B cell (primary cell): ENCODE measurements around the gene NPIPB8.

Source experiments
- CTCF ChIP-seq: fragments of 200-600 bp; IDR thresholded peaks from one replicate; pipeline ENCODE4 v1.8.0; 2022; ENCODE audit warnings: antibody characterized with exemption, mild to moderate bottlenecking
- EZH2 ChIP-seq: IDR thresholded peaks from 2 replicates; pipeline ENCODE4 v1.6.1; 2012; ENCODE audit warnings: borderline replicate concordance, low read depth, mild to moderate bottlenecking, moderate library complexity, low read length; ENCODE audit not compliant: insufficient read depth, poor library complexity, severe bottlenecking

GRCh38 chr16:28621481-28622155, 16.2 kb upstream of the NPIPB8 start:
- TF ChIP-seq CTCF (no peak), EZH2 (no peak)
